Testis (tissue), 2 donors: ENCODE results near the gene SKI.

Experiments used
- CTCF ChIP-seq, 3 experiments: fragments of 450-650 bp in 2 of 3; fragments of 200-600 bp in 1 of 3; sonication (generic) in 1 of 3; IDR thresholded peaks; one replicate each; pipeline ENCODE4 v1.5.1; 2016 to 2019; ENCODE audit warnings: antibody characterized with exemption in 3 of 3, mild to moderate bottlenecking in 2 of 3, moderate library complexity in 1 of 3
- POLR2A ChIP-seq: fragments of 450-650 bp; IDR thresholded peaks from one replicate; pipeline ENCODE4 v1.6.1; 2017; ENCODE audit warnings: antibody characterized with exemption, mild to moderate bottlenecking, moderate library complexity

- TF ChIP-seq CTCF (IDR thresholded peaks at IDR 0.05) (no peak), POLR2A (no peak)
Observed at GRCh38 chr1:2258122-2258681, 30.1 kb downstream of the SKI start.
